Measurements from ENCODE around the gene XXYLT1.

GRCh38 chr3:195095704-195096036 lies 175.3 kb downstream of the XXYLT1 start:
- TF ChIP-seq SUZ12 (IDR thresholded peaks at IDR 0.05; ENCODE audit: extremely low read depth, insufficient read depth, insufficient read length) (no peak), ZNF274 (IDR thresholded peaks at IDR 0.05; ENCODE audit: low read depth, low read length) (no peak), YY1 (IDR thresholded peaks at IDR 0.05; ENCODE audit: insufficient read depth, insufficient read length) (no peak)
